ENCODE results near the gene SNX24.
A peak's percentile ranks its signal among the peaks of the same experiment; 100 is the strongest.
"Not testable (repeated sequence)": the region's sequence is repeated elsewhere in the genome, so short reads cannot be mapped to it uniquely, and the experiment has no call there.

Gene SNX24

DNA sequence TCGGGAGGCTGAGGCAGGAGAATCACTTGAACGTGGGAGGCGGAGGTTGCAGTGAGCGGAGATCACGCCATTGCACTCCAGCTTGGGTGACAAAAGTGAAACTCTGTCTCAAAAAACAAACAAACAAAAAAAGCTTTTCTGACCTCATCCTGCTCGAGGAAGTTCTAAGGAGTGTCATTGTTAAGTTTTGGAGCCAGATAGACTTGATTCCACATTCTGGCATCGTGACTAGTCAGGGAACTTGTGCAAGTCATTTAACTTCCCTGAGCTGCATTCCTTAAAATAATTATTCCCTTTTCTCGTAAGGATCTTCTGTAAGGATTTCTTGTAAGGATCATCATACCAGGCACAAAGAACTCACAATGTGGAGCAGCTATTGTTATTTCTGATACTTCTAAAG is 26.2 kb downstream of the SNX24 start:
- DNase-seq (ENCODE audit: low spot score): no peak

- no peak for DNase-seq (ENCODE audit: low spot score)
Observed at GRCh38 chr5:122874179-122874875, 28.9 kb downstream of the SNX24 start.

DNA sequence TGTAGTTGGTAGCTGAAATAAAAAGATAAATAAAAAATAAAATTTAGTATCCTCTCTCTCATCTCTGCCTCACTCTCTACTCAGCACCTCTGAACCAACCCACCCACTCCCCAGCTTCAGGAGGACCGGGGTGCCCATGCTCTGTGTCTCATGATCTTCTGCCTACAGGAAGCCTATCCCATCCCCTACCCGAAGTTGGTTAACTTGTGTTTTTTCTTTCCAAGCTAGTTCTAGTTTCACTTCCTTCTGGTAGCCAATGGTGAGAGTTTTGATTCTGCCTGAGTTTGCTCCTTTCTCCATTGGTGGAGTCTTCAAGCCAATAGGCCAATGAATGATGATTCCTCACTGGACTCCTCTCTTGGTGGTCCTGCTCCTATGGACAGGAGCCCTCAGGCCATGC is 32.1 kb downstream of the SNX24 start:
- no peak for DNase-seq (ENCODE audit: low spot score)

DNA sequence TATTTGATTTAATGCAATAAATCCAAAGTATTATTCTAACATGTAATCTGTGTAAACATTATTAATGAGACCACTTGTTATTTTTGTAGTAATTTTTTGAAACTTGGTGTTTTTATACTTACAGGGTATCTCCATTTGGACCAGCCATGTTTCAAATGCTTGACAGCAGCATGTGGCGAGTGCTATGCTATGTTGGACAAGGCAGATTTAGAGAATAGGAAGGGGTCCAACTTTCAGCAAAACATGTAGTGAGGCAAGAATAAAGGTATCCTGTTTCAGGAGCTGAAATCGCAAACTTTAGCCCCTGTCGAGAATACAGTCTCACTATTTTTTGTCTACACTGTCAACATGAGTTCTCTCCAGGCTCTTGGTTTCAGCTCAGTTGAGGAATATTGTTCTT is 33.7 kb downstream of the SNX24 start:
- DNase-seq (ENCODE audit: low spot score): no peak

DNA sequence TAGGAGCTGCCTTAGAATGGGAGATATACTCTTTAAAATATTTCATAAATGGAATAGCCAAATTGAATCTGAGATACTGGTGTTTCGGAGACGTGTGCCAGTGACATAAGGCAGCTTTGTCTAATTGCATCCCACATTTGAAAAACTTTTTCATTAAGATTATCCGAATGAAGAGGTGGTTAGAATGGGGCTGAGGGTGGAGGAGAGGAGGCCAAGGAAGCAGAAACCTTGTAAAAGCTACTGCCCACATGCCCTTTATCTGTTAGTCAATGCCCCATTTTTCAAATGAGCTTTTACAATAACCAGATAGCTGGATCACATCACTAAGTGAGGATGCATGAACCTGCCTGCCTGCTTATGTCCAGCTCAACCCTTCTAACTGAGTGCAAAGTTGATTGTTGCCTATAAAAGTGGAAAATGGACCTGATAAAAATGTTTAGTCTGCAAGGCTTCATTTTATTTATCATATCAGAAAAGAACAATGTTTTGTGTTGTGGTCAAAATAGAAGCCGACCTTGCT is 34.8 kb downstream of the SNX24 start:
- DNase-seq (ENCODE audit: low spot score): no peak

- no peak for DNase-seq (ENCODE audit: low spot score)
Observed at GRCh38 chr5:122880749-122881148, 35.3 kb downstream of the SNX24 start.

- DNase-seq (ENCODE audit: low spot score): no peak
Observed at GRCh38 chr5:122882831-122883230, 37.4 kb downstream of the SNX24 start.

DNA sequence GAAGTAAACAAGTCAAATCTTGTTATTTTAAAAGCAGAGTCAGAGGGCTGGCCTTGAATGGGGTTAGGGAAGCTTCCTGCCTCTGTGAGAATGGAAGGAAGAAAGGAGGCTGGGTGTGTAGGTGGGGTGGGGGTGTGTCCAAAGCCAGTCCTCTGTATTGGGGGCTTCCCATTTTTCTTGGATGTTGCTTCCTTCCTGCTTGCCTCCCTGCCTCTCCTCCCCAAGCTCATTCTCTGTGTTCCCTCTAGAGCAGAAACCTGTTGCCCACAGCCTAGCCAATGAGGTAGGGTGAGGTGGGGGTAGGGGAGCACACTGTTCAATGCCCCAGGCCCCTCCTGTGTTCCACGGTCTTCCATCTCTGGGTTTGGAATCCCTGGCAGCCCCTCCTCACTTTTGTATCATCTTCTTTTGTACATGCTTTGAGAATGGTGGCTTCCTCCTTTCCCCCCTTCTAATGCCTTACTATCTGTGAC is 39.7 kb downstream of the SNX24 start:
- DNase-seq (ENCODE audit: low spot score): no peak

DNA sequence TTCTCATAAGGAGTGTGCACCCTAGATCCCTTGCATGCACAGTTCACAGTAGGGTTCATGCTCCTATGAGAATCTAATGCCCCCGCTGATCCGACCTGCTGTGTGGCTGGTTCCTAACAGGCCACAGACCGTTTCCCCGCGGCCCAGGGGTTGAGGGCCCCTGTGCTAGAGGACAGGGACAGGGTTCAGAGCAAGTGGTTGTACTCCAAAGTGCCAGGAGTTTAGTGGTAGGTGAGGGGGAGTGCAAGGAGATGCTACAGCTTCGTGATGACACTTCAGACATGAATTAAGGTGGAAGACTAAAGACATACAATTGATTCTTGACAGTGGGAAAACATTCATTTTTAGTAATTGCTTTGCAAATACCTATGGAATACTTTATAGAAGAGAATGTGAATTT is 40.5 kb downstream of the SNX24 start:
- no peak for DNase-seq (ENCODE audit: low spot score)

- DNase-seq (ENCODE audit: low spot score): no peak
Observed at GRCh38 chr5:122895141-122895540, 49.7 kb downstream of the SNX24 start.

- no peak for DNase-seq (ENCODE audit: low spot score)
Observed at GRCh38 chr5:122896598-122897282, 51.3 kb downstream of the SNX24 start.

- no peak for DNase-seq (ENCODE audit: low spot score)
Observed at GRCh38 chr5:122897283-122897602, 51.8 kb downstream of the SNX24 start.

GRCh38 chr5:122901346-122901745 is 55.9 kb downstream of the SNX24 start:
- no peak for DNase-seq (ENCODE audit: low spot score)

- DNase-seq (ENCODE audit: low spot score): peak; percentile 2
Observed at GRCh38 chr5:122902263-122902662, 56.9 kb downstream of the SNX24 start.

- DNase-seq (ENCODE audit: low spot score): no peak
Observed at GRCh38 chr5:122906768-122907167, 61.4 kb downstream of the SNX24 start.

- no peak for DNase-seq (ENCODE audit: low spot score)
Observed at GRCh38 chr5:122907276-122907675, 61.9 kb downstream of the SNX24 start.

GRCh38 chr5:122908108-122908507 is 62.7 kb downstream of the SNX24 start:
- DNase-seq (ENCODE audit: low spot score): no peak

DNA sequence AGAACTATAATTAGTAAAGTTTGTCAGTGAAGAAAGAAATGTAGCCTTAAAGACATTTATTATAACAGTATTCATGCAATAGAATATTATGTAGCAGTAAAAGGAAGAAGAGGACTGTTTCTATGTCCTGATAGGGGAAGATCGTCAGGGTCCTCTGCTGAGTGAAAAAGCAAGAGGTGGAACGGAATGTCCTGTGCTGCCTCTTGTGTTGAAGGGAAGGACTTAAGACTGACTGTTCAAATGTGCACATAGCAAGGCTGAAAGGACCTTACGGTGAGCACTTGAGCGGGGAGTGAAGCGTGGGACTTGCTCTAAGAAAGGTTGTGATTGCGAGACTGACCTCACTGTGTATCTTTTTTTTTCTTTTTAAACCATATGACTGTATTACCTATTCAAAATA is 63.2 kb downstream of the SNX24 start:
- no peak for DNase-seq (ENCODE audit: low spot score)

- DNase-seq (ENCODE audit: low spot score): no peak
Observed at GRCh38 chr5:122909470-122910100, 64.2 kb downstream of the SNX24 start.

DNA sequence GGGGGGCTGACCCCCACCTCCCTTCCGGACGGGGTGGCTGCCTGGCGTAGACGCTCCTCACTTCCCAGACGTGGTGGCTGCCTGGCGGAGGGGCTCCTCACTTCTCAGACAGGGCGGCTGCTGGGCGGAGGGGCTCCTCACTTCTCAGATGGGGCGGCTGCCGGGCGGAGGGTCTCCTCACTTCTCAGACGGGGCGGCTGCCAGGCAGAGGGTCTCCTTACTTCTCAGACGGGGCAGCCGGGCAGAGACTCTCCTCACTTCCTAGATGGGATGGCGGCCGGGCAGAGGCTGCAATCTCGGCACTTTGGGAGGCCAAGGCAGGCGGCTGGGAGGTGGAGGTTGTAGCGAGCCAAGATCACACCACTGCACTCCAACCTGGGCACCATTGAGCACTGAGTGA is 68.0 kb downstream of the SNX24 start:
- DNase-seq (ENCODE audit: low spot score): not testable (repeated sequence)

GRCh38 chr5:122915717-122916461 is 70.5 kb downstream of the SNX24 start:
- no peak for DNase-seq (ENCODE audit: low spot score)

DNA sequence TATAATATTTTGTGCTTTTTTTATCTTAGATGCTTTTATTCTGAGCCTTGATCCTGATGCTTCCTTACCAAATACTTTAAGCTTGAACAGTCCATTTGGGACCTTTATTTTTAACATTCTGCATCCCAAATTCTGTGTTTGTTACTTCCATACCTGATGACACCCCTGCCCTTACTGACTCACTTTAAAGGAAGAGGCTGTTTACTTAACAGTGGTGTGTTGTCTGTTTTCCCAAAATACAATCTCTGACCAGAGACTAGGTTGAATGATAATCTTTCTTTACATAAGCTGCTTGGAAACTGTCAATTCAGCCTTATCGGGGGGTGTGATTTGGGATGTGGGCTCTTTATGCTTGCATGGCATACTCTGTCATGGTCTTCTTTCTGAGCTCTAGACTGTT is 71.1 kb downstream of the SNX24 start:
- DNase-seq (ENCODE audit: low spot score): no peak

Measured in CD4-positive, alpha-beta T cell treated with Interleukin-6 at 100 ng/mL for 8 hours (primary cell).